ENCODE results near the gene STIP1.

- TF ChIP-seq NFIC (IDR thresholded peaks at IDR 0.05) = 0 out of 2 replicates have a peak, but pooled peaks have one; percentile 15
- TF ChIP-seq, protein P1, sequence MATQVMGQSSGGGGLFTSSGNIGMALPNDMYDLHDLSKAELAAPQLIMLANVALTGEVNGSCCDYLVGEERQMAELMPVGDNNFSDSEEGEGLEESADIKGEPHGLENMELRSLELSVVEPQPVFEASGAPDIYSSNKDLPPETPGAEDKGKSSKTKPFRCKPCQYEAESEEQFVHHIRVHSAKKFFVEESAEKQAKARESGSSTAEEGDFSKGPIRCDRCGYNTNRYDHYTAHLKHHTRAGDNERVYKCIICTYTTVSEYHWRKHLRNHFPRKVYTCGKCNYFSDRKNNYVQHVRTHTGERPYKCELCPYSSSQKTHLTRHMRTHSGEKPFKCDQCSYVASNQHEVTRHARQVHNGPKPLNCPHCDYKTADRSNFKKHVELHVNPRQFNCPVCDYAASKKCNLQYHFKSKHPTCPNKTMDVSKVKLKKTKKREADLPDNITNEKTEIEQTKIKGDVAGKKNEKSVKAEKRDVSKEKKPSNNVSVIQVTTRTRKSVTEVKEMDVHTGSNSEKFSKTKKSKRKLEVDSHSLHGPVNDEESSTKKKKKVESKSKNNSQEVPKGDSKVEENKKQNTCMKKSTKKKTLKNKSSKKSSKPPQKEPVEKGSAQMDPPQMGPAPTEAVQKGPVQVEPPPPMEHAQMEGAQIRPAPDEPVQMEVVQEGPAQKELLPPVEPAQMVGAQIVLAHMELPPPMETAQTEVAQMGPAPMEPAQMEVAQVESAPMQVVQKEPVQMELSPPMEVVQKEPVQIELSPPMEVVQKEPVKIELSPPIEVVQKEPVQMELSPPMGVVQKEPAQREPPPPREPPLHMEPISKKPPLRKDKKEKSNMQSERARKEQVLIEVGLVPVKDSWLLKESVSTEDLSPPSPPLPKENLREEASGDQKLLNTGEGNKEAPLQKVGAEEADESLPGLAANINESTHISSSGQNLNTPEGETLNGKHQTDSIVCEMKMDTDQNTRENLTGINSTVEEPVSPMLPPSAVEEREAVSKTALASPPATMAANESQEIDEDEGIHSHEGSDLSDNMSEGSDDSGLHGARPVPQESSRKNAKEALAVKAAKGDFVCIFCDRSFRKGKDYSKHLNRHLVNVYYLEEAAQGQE (IDR thresholded peaks at IDR 0.05; ENCODE audit: low read depth) = peak; percentile 28; the same call in 1 of the 2 replicates
- 0 out of 2 replicates have a peak, but pooled peaks have one; percentile 27 for TF ChIP-seq EP300 (IDR thresholded peaks at IDR 0.05; ENCODE audit: borderline replicate concordance)
- peak; percentile 34 for TF ChIP-seq EGR1 (IDR thresholded peaks at IDR 0.05)
- TF ChIP-seq TAF1 (IDR thresholded peaks at IDR 0.05; ENCODE audit: low read depth) = peak; percentile 17; the same call in 1 of the 2 replicates
- no peak; the same call in 1 of the 2 replicates for TF ChIP-seq USF1 (IDR thresholded peaks at IDR 0.05)
Observed at GRCh38 chr11:64246871-64247728, 61.1 kb downstream of the STIP1 start, which contains the start of gene PPP1R14B.

All from Ishikawa (cell line).